ENCODE measurements around the gene TXNRD2. TPM values are rescaled to one million over a fixed set of nuclear protein-coding genes. Genes with fewer than 3 reads are reported as not detected.
A peak's percentile ranks its signal among the peaks of the same experiment; 100 is the strongest.

Gene TXNRD2
- total and polyA plus RNA-seq, 10 of the 15 experiments (the other 5 are each of a cell fraction or from before 2014, with no cell fraction given), result 1.6 to 26.0 (median 13.9) TPM

- no peak overlapping the region for H3K4me2 ChIP-seq (ENCODE audit: control insufficient read depth, insufficient read depth)
- H3K4me1 ChIP-seq (ENCODE audit: control insufficient read depth, insufficient read depth, low read length), result no peaks in the 10 kb centered on the region; the same call in none of the 2 replicates
- 62% methylated on average over 18 of the region's 18 CpGs for WGBS (ENCODE audit: insufficient coverage, insufficient replicate concordance, low lambda C conversion rate, missing lambda C conversion rate)
- no TSS peak for BruUV-seq (replicated peaks)
- no peaks in the 10 kb centered on the region for H3K79me2 ChIP-seq (ENCODE audit: control insufficient read depth, insufficient read depth, low read length)
- no peaks in the 10 kb centered on the region; a peak in 1 of 4 replicates for H3K36me3 ChIP-seq (ENCODE audit: control insufficient read depth in 2 of 2, insufficient read depth in 2 of 2, low read length in 1 of 2)
- no peak for FAIRE-seq
- no peak overlapping the region; the same call in 1 of the 2 replicates for H2AFZ ChIP-seq (ENCODE audit: control insufficient read depth, low read depth, low read length)
- peak; percentile 29; the same call in 2 of the 3 replicates for ATAC-seq
- CTCF ChIA-PET, result no interaction called here
- RAD21 ChIA-PET (ENCODE audit: unreplicated experiment), result no interaction called here
- H3K27ac ChIP-seq (ENCODE audit: control insufficient read depth, insufficient read depth), result no peak overlapping the region
- in situ Hi-C loops (cut with MboI) (no loop called here), intact Hi-C loops (cut with micrococcal nuclease; ENCODE audit: unreplicated experiment) (no loop called here)
- no peaks in the 10 kb centered on the region; the same call in 2 of the 3 replicates for H3K9me3 ChIP-seq (replicated peaks; ENCODE audit: control insufficient read depth, insufficient read depth, low read length)
- no peaks in the 10 kb centered on the region for H4K20me1 ChIP-seq (ENCODE audit: control insufficient read depth, insufficient read depth)
- SMC1A ChIA-PET (ENCODE audit: uncharacterized antibody, unreplicated experiment), result interaction anchor here (1.2 kb wide), 1 partner anchor 66 kb away, joined by 3 read pairs; no protein-coding TSS in a partner anchor
- no peak overlapping the region for H3K4me3 ChIP-seq
- H3K27me3 ChIP-seq (replicated peaks in 1 of 2; ENCODE audit: control insufficient read depth in 2 of 2, insufficient read depth in 2 of 2, low read length in 1 of 2), result no peaks in the 10 kb centered on the region
- POLR2A ChIA-PET, result interaction anchor here (1.0 kb wide), 1 partner anchor 11 kb away, joined by 3 read pairs; no protein-coding TSS in a partner anchor
- DNase-seq (ENCODE audit: low read depth, low spot score), result no peak
- H3K9ac ChIP-seq (ENCODE audit: control insufficient read depth, insufficient read depth, low read length), result no peak overlapping the region
- no peak for TF ChIP-seq ZBED1 (IDR thresholded peaks at IDR 0.05; ENCODE audit: borderline replicate concordance)
- TF ChIP-seq WRNIP1 (IDR thresholded peaks at IDR 0.05; ENCODE audit: borderline replicate concordance, low read depth, low read length), result no peak
- no peak for TF ChIP-seq PRDM15 (CRISPR knock-in tag; IDR thresholded peaks at IDR 0.05)
- no peak for TF ChIP-seq EGR1 (IDR thresholded peaks at IDR 0.05; ENCODE audit: borderline replicate concordance in 1 of 2, low read depth in 2 of 2, low read length in 2 of 2)
- TF ChIP-seq CBX3 (IDR thresholded peaks at IDR 0.05; ENCODE audit: borderline replicate concordance, low read depth), result no peak
- TF ChIP-seq RAD21 (IDR thresholded peaks at IDR 0.05; ENCODE audit: insufficient read depth, low read depth, low read length), result no peak
- TF ChIP-seq LARP7 (IDR thresholded peaks at IDR 0.05), result no peak
- TF ChIP-seq GATAD2B (conservative IDR thresholded peaks at IDR 0.05; ENCODE audit: low read depth), result no peak
- TF ChIP-seq RB1 (IDR thresholded peaks at IDR 0.05; ENCODE audit: borderline replicate concordance), result no peak
- no peak for TF ChIP-seq PML (IDR thresholded peaks at IDR 0.05; ENCODE audit: low read length)
- TF ChIP-seq BACH1 (IDR thresholded peaks at IDR 0.05; ENCODE audit: borderline replicate concordance), result no peak
- no peak for TF ChIP-seq NKRF (conservative IDR thresholded peaks at IDR 0.05)
- TF ChIP-seq IKZF1 (conservative IDR thresholded peaks at IDR 0.05), result no peak
- TF ChIP-seq HDGF (IDR thresholded peaks at IDR 0.05), result no peak
- no peak for TF ChIP-seq ZNF207 (IDR thresholded peaks at IDR 0.05; ENCODE audit: borderline replicate concordance)
Observed at GRCh38 chr22:19844377-19845053, 97.1 kb downstream of the TXNRD2 start.
